Thyroid gland (tissue), 4 donors: ENCODE measurements around the gene ASGR1.

Experiments used
- POLR2A ChIP-seq, 2 donors: fragments of 450-650 bp; IDR thresholded peaks; one replicate each; pipeline ENCODE4 v1.6.1; 2017; ENCODE audit warnings: antibody characterized with exemption in 2 of 2, mild to moderate bottlenecking in 2 of 2, moderate library complexity in 1 of 2
- TF ChIP-seq, protein P1 (sequence below), 6 experiments: fragments of 200-600 bp in 3 of 6; fragments of 450-650 bp in 3 of 6; sonication (generic) in 3 of 6; IDR thresholded peaks; one replicate each; pipeline ENCODE4 v1.5.1; 2016 to 2019; ENCODE audit warnings: antibody characterized with exemption in 6 of 6, mild to moderate bottlenecking in 2 of 6, inconsistent platforms in 1 of 6, moderate library complexity in 1 of 6

DNA sequence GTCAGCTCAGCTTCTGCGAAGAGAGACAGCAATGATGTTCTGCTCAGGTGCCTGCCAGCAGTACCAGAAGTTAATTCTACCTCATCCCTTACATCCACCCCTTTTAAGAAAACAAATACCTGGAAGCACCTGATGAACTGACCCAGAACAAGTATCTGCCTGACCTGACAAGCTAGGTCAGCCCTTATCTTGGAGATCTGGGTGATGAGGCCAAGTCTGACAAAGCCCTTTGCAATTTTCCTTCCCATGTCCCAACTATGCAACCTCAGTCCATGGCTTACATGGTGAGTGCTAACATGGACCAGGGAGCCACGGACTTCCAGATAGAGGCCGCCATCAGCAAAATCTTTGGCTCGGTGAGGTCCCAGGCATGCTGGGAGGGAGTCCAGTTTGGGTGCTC is 44.2 kb upstream of the ASGR1 start:
- TF ChIP-seq, protein P1, sequence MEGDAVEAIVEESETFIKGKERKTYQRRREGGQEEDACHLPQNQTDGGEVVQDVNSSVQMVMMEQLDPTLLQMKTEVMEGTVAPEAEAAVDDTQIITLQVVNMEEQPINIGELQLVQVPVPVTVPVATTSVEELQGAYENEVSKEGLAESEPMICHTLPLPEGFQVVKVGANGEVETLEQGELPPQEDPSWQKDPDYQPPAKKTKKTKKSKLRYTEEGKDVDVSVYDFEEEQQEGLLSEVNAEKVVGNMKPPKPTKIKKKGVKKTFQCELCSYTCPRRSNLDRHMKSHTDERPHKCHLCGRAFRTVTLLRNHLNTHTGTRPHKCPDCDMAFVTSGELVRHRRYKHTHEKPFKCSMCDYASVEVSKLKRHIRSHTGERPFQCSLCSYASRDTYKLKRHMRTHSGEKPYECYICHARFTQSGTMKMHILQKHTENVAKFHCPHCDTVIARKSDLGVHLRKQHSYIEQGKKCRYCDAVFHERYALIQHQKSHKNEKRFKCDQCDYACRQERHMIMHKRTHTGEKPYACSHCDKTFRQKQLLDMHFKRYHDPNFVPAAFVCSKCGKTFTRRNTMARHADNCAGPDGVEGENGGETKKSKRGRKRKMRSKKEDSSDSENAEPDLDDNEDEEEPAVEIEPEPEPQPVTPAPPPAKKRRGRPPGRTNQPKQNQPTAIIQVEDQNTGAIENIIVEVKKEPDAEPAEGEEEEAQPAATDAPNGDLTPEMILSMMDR (IDR thresholded peaks at IDR 0.05): no peak
- TF ChIP-seq POLR2A (IDR thresholded peaks at IDR 0.05): no peak
